GM19395 (cell line): ENCODE data around the gene DENND4A.
"Not testable (repeated sequence)": the region's sequence is repeated elsewhere in the genome, so short reads cannot be mapped to it uniquely, and the experiment has no call there.

Experiments
- ATAC-seq: cut with Tn5 transposase; IDR thresholded peaks from one replicate; pipeline ENCODE4 v1.9.1; 2021; ENCODE audit warnings: mild to moderate bottlenecking, moderate library complexity; ENCODE audit not compliant: unreplicated experiment

The DENND4A gene

DNA sequence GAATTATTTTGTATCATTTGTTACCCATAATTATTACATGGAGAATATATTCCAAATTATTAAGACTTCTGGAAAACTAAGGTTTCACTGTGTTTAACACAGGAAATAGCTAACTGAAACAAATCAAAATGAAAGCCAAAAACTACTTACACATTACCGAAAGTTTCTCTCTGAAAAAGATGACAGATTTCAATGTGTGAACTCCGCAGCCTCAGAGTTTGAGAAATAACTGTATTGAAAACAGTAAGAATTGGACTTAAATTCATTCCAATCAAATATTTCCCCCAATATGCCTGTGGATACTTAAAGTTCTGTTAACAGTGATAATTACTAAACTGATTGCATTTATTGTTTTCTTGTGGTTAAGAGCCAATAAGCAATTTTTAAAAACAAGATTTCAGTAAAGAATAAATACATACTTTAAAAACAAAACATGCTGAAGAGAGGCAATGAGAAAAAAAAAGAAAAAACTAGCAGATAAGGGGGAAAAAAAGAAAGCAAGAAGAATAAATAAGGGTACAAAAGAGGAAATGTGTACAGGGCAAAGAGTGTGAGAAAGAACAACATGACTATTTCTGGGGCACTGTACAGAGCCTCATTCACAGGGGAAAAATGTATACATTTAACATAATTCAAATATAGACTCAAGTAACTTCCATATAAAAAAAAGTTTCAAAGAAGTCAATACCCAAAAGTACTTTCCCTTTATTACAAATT is 30.7 kb downstream of the DENND4A start:
- ATAC-seq = no peak

GRCh38 chr15:65759441-65759840 is 32.7 kb downstream of the DENND4A start:
- ATAC-seq = no peak

DNA sequence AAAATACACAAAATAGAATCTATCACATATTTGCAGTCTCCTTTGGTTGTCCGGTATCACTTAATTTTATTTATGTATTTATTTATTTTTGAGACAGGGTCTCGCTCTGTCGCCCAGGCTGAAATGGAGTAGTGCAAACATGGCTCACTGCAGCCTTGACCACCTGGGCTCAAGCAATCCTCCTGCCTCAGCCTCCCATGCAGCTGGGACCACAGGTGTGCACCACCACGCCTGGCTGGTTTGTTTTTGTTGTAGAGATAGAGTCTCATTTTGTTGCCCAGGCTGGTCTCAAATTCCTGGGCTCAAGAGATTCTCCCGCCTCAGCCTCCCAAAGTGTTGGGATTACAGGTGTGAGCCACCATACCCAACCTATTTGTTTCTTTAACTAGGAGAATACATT is 33.9 kb downstream of the DENND4A start:
- no peak for ATAC-seq

DNA sequence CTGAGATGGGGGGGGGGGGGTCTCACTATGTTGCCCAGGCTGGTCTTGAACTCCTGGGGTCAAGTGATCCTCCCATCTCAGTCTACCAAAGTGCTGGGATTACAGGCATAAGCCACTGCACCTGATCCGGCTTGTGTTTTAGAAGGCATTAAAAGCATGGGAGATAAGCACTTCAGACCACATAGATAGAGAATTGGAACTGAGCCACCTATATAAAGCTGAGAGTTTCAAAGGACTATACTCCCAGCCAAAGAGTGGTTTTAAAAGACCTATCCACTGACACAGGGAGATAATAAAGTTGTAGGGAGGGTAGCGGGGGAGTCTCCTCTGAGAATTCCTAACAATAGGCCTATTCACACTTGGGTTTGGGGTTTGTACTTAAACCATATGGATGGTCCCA is 34.8 kb downstream of the DENND4A start:
- no peak for ATAC-seq

DNA sequence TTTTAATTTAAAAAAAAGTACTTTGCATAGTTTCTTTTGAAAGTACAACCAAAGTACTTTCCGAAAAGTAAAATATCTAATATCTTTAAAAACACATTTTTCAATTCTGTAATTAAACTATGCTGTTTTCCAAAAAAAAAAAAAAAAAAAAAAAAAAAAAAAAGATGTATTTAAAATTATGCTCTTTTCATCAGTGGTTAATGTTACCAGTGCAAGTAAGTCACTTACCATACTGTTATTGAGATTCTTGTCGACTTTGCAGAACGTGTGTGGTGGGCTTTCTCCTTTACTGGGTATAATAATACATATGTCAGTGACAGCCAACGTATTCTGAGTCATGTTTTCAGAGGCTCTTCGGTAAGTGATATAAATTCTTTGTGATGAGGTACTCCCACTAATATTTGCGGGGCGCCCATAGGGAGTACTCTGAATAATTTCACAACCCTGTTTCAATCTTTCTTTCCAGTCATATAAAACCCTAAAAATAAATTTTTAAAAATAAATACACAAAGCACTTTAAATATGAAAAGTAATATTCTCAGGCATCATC is 39.9 kb downstream of the DENND4A start:
- ATAC-seq = no peak

GRCh38 chr15:65751431-65751830 is 40.7 kb downstream of the DENND4A start:
- ATAC-seq = no peak

DNA sequence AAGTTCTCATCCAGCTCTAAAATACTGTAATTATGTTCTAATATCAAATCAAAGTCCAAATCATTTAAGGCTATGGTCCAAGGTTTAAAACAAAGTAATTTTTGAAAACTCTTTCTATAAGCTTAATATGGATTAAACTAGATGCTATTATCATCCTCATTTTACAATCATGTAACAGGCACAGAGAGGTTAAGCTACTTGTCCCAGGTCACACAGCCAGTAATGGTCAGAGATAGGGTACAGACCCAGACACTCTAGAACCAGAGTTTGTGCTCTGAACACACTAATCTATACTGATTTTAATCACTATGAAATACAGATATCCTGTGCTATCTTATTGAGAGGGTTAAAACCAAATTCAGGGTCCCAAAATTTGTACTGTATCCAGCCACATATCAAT is 44.8 kb downstream of the DENND4A start:
- no peak for ATAC-seq

DNA sequence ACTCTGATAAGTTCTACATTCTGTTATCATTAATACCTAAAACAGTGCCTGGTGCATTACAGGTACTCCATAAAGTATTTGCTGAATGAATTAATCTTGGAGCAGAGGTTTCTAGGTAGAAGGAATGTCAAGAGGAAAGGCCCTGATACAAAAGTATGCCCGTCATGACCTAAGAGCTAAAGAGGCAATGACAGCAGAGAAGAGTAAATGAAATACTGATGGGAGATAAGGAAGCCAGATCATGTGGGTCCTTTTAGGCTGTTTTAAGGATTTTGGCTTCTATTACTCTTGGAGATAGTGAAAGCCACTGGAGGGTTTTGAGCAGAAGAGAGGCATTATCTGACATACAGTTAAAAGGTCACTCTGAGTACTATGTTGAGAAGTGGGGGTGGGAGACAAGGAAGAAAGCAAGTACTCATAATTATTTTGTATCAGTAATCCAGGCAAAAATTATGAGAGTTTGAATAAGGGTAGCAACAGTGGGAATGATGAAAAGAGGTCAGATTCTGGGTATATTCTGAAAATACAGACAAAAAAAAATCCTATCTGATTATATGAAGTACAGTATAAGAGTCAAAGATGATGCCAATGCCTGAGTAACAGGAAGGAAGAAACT is 48.3 kb downstream of the DENND4A start:
- no peak for ATAC-seq

DNA sequence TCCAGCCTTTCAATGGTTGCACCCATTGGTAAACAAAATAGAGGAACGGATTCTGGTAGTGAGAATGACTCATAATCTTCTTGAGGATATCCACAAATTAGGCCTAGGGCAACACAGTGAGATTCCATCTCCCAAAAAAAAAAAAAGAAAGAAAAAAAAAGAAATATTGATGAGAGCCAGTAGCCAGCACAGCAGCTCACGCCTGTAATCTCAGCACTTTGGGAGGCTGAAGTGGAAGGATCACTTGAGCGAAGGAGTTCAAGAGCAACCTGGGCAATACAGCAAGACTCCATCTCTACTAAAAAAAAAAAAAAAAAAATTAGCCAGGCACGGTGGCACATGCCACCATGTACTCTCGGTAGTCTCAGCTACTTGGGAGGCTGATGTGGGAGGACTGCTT is 51.9 kb downstream of the DENND4A start:
- no peak for ATAC-seq

GRCh38 chr15:65738649-65739048 is 53.4 kb downstream of the DENND4A start:
- ATAC-seq = no peak

- ATAC-seq = not testable (repeated sequence)
These were observed 58.5 kb downstream of the DENND4A start for GRCh38 chr15:65733599-65733998.

- ATAC-seq = no peak
These were observed 59.4 kb downstream of the DENND4A start for GRCh38 chr15:65732698-65733097.

DNA sequence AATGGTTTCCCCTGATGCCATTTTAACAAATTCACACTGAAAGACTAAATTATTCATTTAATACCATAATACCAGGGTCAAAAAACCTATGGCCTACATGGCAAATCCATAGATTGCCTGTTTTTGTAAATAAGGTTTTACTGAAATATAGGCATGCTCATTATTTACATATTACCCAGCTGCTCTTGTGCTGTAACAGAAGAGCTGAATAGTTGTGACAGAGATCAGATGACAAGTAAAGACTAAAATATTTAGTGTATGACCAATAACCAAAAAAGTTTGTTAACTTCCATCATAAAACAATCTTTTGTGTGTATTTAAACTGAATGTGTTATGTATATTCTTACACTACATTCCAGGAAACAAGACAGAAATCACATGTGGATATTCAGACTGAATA is 60.2 kb downstream of the DENND4A start:
- ATAC-seq = no peak

DNA sequence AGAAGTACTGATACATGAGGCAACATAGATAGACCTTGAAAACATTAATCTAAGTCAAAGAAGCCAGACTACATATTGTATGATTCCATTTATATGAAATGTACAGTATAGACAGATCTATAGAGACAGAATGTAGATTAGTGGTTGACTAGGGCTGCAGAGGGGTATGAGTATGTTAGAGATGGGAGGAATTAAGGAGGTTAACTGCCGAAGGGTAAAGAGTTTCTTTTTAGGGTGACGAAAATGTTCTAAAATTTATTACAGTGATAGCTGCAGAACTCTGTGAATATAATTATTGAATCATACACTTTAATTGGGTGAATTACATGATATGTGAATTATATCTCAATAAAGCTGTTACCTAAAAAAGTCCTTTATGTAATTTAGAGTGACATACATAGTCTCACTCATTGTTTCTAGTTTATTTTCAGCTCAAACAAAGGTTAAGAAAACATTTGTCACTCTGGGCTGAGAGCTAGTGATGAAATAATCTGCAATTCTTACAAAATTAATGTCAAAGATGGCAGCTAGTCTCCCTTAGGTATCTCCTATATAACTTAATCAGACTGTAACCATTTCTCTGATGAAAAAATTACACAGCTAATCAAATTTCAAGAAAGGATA is 61.4 kb downstream of the DENND4A start:
- no peak for ATAC-seq

DNA sequence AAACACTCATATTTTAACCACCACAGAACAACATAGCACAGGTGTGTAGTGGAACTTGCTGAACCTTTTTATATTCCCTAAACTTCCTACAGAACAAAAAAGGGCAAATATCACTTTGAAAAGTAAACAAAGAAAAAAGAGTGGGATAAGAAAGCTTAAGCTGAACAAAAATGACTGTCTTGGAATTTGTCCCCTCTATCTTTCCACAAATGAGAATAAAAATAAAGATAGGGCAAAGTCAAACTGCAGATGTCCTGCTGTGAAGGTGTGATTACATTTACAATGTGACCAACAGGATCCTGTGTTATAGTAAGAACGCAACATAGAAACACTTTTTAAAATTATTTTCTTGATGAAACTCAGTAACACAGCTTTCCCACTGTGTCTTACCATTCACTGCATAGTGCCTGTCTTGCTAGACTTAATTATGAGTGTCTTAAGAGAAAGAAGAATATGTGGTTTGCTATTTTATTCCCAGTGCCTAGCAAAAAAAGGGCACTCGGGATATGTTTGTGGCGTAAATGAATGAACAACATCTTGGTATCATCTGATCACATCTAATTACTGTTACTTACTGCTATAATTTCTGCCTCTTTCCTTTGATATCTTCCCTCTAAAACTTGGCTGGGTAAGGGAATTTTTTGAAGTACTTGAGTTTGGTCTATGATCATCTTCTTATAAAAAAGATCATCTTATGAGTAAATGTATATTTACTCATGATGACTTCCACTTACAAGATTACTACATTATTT is 67.5 kb downstream of the DENND4A start:
- ATAC-seq = no peak

GRCh38 chr15:65723876-65724275 is 68.2 kb downstream of the DENND4A start:
- no peak for ATAC-seq

DNA sequence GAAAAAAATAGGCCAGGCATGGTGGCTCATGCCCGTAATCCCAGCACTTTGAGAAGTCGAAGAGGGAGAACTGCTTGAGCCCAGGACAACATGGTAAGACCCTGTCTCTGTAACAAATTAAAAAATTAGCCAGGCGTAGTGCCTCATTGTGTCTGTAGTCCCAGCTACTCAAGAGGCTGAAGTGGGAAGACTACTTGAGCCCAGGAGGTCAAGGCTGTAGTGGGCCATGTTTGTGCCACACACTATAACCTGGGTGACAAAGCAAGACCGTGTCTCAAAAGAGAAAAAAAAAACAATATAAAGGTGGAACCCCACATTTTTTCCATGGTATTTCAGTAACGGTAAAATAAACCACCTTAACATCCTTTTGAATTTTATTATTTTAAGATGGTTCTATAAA is 69.9 kb downstream of the DENND4A start:
- ATAC-seq = no peak

DNA sequence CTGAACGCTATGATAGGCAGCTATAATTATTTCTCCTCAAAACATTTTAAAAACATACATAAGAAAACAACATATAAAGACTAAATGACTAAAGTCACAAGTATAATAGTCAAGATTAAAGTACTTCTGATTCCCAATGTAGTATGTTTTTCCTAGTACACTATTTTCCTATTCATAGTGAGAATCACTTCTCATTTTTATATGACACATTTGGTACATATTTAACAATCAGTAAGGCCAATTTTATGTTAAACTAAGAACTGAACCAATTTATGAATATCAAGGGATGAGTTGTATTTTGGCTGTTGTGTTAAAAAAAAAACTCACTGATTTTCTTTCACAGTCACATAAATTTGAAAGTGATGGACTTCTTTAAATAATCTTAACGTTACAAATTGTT is 79.7 kb downstream of the DENND4A start:
- no peak for ATAC-seq

GRCh38 chr15:65695081-65695480 is 97.0 kb downstream of the DENND4A start:
- ATAC-seq = no peak

GRCh38 chr15:65690778-65691177 is 101.3 kb downstream of the DENND4A start:
- no peak for ATAC-seq

GRCh38 chr15:65690173-65690572 is 101.9 kb downstream of the DENND4A start:
- no peak for ATAC-seq
